22Rv1 (cell line): ENCODE data around the gene CDK2AP2.

Experiments
- H3K27ac ChIP-seq: fragments of 450-650 bp; 2 replicates; pipeline ENCODE4 v1.5.1; 2017
- CTCF ChIP-seq: fragments of 450-650 bp; IDR thresholded peaks from 2 replicates; pipeline ENCODE4 v1.5.1; 2017; ENCODE audit warnings: mild to moderate bottlenecking
- ZFX ChIP-seq: fragments of 450-650 bp; IDR thresholded peaks from 2 replicates; pipeline ENCODE4 v1.6.1; 2017; ENCODE audit warnings: antibody characterized with exemption, borderline replicate concordance

CDK2AP2 gene

GRCh38 chr11:67543585-67543984 lies 35.6 kb upstream of the CDK2AP2 start:
- TF ChIP-seq ZFX, result no peak
- no peak for TF ChIP-seq CTCF
- no peak overlapping the region for H3K27ac ChIP-seq

- no peak overlapping the region for H3K27ac ChIP-seq
- TF ChIP-seq ZFX (no peak), CTCF (no peak)
Measured at GRCh38 chr11:67542971-67543370, 35.0 kb upstream of the CDK2AP2 start.

- no peak for TF ChIP-seq CTCF
- no peak for TF ChIP-seq ZFX
Measured at GRCh38 chr11:67542169-67542568, 34.2 kb upstream of the CDK2AP2 start.

GRCh38 chr11:67541198-67541597 lies 33.2 kb upstream of the CDK2AP2 start:
- no peak overlapping the region for H3K27ac ChIP-seq
- TF ChIP-seq ZFX, result no peak
- TF ChIP-seq CTCF, result no peak

More at GRCh38 chr11:67542169-67542568, 34.2 kb upstream of the CDK2AP2 start:
- no peak overlapping the region for H3K27ac ChIP-seq

- 0 out of 2 replicates have a peak overlapping the region, but pooled peaks have one; percentile 8 for H3K27ac ChIP-seq
- TF ChIP-seq ZFX, result no peak
- TF ChIP-seq CTCF, result no peak
Measured at GRCh38 chr11:67539550-67539949, 31.6 kb upstream of the CDK2AP2 start.

- 0 out of 2 replicates have a peak overlapping the region, but pooled peaks have one; percentile 8 for H3K27ac ChIP-seq
- TF ChIP-seq ZFX, result no peak
- TF ChIP-seq CTCF, result no peak
Measured at GRCh38 chr11:67538823-67539505, 31.0 kb upstream of the CDK2AP2 start.

- no peak overlapping the region for H3K27ac ChIP-seq
- TF ChIP-seq ZFX (no peak), CTCF (no peak)
Measured at GRCh38 chr11:67538306-67538705, 30.3 kb upstream of the CDK2AP2 start.
